Measurements from ENCODE around the gene PKP4.

The PKP4 gene

DNA sequence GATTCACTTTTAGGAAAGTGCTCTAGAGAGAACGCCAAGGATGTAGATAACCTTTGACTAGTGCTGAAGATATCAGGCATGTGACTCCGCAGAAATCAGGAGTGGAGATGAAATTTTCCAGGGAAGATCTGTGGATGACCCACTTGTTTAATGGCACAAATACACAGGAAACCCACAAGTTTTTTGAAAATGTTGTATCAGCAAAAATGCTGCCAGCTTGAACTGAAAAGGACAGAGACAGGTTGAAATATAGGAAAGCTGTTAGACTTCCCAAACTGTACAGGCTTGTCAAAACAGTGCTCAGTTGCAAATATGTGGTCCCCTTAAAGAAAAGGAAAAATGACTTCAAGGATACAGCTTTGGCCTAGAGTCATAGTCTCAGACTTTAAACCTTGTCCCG lies 96.5 kb downstream of the PKP4 start:
- TF ChIP-seq SIN3A (IDR thresholded peaks at IDR 0.05; ENCODE audit: borderline replicate concordance, insufficient read depth, low read length), result no peak
- no peak for TF ChIP-seq REST (IDR thresholded peaks at IDR 0.05; ENCODE audit: insufficient read depth in 1 of 2, low read depth in 2 of 2, low read length in 2 of 2)
- no peak for TF ChIP-seq POLR2AphosphoS5 (IDR thresholded peaks at IDR 0.05; ENCODE audit: low read depth, low read length)
- no peak for TF ChIP-seq FOXP2 (optimal IDR thresholded peaks at IDR 0.05; ENCODE audit: borderline replicate concordance, extremely low read depth, extremely low read length, insufficient read depth)
- TF ChIP-seq TAF1 (IDR thresholded peaks at IDR 0.05; ENCODE audit: borderline replicate concordance, insufficient read depth, low read length), result no peak

DNA sequence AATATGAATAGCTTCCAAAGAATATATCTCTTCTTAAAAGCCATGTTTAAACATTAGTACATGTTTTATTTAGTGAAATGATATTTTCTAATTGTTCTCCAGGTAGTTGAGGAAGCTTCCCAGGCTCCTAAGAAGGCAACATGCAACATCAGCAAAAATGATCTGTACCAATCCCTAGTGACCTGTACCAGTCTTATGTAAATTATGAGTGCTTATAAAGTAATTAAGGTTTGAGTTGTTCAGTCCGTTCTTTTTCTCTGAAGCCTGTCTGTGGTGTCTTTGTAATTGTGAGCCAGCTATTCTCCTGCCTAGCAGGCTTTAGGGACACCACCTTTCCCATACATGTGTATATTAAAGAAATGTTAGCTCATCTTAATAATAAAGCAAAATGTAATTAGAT lies 98.2 kb downstream of the PKP4 start:
- TF ChIP-seq FOXP2 (optimal IDR thresholded peaks at IDR 0.05; ENCODE audit: borderline replicate concordance, extremely low read depth, extremely low read length, insufficient read depth) (no peak), REST (IDR thresholded peaks at IDR 0.05; ENCODE audit: insufficient read depth in 1 of 2, low read depth in 2 of 2, low read length in 2 of 2) (no peak), SIN3A (IDR thresholded peaks at IDR 0.05; ENCODE audit: borderline replicate concordance, insufficient read depth, low read length) (no peak), POLR2AphosphoS5 (IDR thresholded peaks at IDR 0.05; ENCODE audit: low read depth, low read length) (no peak), TAF1 (IDR thresholded peaks at IDR 0.05; ENCODE audit: borderline replicate concordance, insufficient read depth, low read length) (no peak)

- no peak for TF ChIP-seq REST (IDR thresholded peaks at IDR 0.05; ENCODE audit: insufficient read depth in 1 of 2, low read depth in 2 of 2, low read length in 2 of 2)
- TF ChIP-seq POLR2AphosphoS5 (IDR thresholded peaks at IDR 0.05; ENCODE audit: low read depth, low read length), result no peak
- no peak for TF ChIP-seq FOXP2 (optimal IDR thresholded peaks at IDR 0.05; ENCODE audit: borderline replicate concordance, extremely low read depth, extremely low read length, insufficient read depth)
- TF ChIP-seq TAF1 (IDR thresholded peaks at IDR 0.05; ENCODE audit: borderline replicate concordance, insufficient read depth, low read length), result no peak
- no peak for TF ChIP-seq SIN3A (IDR thresholded peaks at IDR 0.05; ENCODE audit: borderline replicate concordance, insufficient read depth, low read length)
These were observed 99.4 kb downstream of the PKP4 start for GRCh38 chr2:158556124-158556523.

DNA sequence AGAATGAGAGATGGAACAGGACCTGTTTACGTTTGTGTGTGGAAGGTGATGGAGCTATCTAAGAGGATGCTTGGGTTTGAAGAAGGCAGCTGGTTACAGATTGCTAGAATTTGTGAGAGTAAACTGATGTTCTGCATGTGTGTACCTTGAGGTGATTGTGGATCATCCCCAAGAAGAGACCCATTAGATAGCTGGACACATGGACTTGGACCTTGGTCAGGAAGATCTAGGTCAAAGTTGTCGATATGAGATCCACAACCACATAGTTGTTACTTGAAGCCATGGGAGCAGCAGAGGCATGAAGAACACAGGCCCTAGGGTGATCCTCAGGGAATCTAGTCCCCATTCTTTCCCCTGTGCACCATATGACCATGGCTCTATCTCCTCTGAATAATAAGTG lies 101.0 kb downstream of the PKP4 start:
- TF ChIP-seq SIN3A (IDR thresholded peaks at IDR 0.05; ENCODE audit: borderline replicate concordance, insufficient read depth, low read length) (no peak), REST (IDR thresholded peaks at IDR 0.05; ENCODE audit: insufficient read depth in 1 of 2, low read depth in 2 of 2, low read length in 2 of 2) (no peak), POLR2AphosphoS5 (IDR thresholded peaks at IDR 0.05; ENCODE audit: low read depth, low read length) (no peak), FOXP2 (optimal IDR thresholded peaks at IDR 0.05; ENCODE audit: borderline replicate concordance, extremely low read depth, extremely low read length, insufficient read depth) (no peak), TAF1 (IDR thresholded peaks at IDR 0.05; ENCODE audit: borderline replicate concordance, insufficient read depth, low read length) (no peak)

- no peak for TF ChIP-seq FOXP2 (optimal IDR thresholded peaks at IDR 0.05; ENCODE audit: borderline replicate concordance, extremely low read depth, extremely low read length, insufficient read depth)
- no peak for TF ChIP-seq REST (IDR thresholded peaks at IDR 0.05; ENCODE audit: insufficient read depth in 1 of 2, low read depth in 2 of 2, low read length in 2 of 2)
- TF ChIP-seq TAF1 (IDR thresholded peaks at IDR 0.05; ENCODE audit: borderline replicate concordance, insufficient read depth, low read length), result no peak
- no peak for TF ChIP-seq SIN3A (IDR thresholded peaks at IDR 0.05; ENCODE audit: borderline replicate concordance, insufficient read depth, low read length)
- TF ChIP-seq POLR2AphosphoS5 (IDR thresholded peaks at IDR 0.05; ENCODE audit: low read depth, low read length), result no peak
These were observed 102.5 kb downstream of the PKP4 start for GRCh38 chr2:158559252-158559651.
